ENCODE results near the gene MLF2.

DNA sequence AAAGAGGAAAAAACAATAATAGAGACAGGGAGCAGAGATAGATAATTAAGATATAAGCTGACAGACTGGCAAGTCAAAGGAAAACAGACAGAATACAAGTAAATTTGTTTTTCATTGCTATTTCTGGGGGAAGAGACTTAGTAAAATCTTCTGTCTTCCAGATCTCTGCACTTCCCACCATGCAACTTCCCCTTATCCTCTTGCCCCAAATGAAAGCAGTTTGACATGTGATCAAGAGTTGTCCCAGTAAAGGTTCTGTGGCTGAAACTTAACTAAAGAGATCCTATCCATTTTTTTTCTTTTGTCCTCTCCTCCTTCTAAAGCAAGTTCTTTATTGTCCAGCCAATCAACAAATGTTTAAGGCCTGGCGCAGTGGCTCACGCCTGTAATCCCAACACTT is 1.5 kb upstream of the MLF2 start:
- TF ChIP-seq POLR2A (IDR thresholded peaks at IDR 0.05) (no peak), CTCF (IDR thresholded peaks at IDR 0.05) (no peak)
